Omental fat pad (tissue), 4 donors: ENCODE measurements around the gene MIPEP. TPM values are rescaled to one million over a fixed set of nuclear protein-coding genes. Genes with fewer than 3 reads are reported as not detected.

Experiments
- ATAC-seq: fragments of 150-250 bp; one replicate; pipeline ENCODE4 v1.9.1; 2016; ENCODE audit warnings: mild to moderate bottlenecking, moderate library complexity; ENCODE audit not compliant: low FRiP score
- DNase-seq: peaks from one replicate; pipeline ENCODE4 v3.0.0-alpha.2; 2019; ENCODE audit warnings: low spot score
- total RNA-seq, 4 donors: library from RNA; depleted of rRNA; stranded (reverse); fragments of >200 nt; gene quantifications; one replicate each; pipeline ENCODE4 v1.1.0, GENCODE V29; 2016
- TF ChIP-seq, protein P1 (sequence below), 3 donors: fragments of 450-650 bp; IDR thresholded peaks; one replicate each; pipeline ENCODE4 v1.5.1; 2016 to 2017; ENCODE audit warnings: antibody characterized with exemption in 3 of 3, mild to moderate bottlenecking in 3 of 3, moderate library complexity in 2 of 3

The MIPEP gene
- total RNA-seq, 4 donors from 2014 or later = 9.2 to 24.6 (median 10.9) TPM

DNA sequence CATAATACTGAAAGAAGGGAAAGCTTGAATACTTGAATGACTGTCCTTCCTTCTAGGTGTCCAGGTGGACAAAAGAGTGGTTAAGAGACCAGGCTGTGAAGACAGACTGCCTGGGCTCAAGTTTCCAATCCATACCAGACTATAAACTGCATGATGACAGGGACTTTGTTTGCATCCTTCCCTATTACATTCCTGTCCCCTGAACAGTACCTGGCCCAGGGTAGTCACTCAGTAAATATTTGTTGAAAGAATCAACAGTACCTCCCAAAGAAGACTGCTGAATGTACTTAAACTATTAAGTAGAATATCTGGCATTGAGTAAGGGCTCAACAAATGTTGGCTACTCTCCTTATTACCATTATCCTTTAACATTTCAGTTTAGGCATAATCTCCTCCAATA, 29.7 kb downstream of the MIPEP start:
- TF ChIP-seq, protein P1, sequence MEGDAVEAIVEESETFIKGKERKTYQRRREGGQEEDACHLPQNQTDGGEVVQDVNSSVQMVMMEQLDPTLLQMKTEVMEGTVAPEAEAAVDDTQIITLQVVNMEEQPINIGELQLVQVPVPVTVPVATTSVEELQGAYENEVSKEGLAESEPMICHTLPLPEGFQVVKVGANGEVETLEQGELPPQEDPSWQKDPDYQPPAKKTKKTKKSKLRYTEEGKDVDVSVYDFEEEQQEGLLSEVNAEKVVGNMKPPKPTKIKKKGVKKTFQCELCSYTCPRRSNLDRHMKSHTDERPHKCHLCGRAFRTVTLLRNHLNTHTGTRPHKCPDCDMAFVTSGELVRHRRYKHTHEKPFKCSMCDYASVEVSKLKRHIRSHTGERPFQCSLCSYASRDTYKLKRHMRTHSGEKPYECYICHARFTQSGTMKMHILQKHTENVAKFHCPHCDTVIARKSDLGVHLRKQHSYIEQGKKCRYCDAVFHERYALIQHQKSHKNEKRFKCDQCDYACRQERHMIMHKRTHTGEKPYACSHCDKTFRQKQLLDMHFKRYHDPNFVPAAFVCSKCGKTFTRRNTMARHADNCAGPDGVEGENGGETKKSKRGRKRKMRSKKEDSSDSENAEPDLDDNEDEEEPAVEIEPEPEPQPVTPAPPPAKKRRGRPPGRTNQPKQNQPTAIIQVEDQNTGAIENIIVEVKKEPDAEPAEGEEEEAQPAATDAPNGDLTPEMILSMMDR (IDR thresholded peaks at IDR 0.05) = no peak
- DNase-seq (no peak), ATAC-seq (no peak)

DNA sequence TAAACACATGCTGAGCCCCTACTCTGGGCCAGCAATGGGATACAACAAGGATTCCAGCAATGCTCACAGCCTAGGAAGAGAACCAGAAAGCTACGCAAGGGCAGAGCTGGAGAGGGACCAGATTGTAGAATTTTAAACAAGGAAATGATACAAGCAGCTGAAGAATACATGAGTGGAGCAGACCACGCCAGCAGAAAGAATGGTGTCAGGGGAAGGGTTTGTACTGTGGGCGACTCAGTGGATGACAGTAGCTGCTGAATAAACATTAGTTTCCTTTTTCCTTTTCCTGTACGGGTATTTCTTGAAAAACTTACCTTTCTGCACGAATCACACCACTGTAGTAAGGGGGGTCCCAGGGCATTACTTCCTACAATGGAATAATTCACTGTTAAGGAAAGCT, 30.7 kb downstream of the MIPEP start:
- TF ChIP-seq, protein P1 (IDR thresholded peaks at IDR 0.05) = no peak

DNA sequence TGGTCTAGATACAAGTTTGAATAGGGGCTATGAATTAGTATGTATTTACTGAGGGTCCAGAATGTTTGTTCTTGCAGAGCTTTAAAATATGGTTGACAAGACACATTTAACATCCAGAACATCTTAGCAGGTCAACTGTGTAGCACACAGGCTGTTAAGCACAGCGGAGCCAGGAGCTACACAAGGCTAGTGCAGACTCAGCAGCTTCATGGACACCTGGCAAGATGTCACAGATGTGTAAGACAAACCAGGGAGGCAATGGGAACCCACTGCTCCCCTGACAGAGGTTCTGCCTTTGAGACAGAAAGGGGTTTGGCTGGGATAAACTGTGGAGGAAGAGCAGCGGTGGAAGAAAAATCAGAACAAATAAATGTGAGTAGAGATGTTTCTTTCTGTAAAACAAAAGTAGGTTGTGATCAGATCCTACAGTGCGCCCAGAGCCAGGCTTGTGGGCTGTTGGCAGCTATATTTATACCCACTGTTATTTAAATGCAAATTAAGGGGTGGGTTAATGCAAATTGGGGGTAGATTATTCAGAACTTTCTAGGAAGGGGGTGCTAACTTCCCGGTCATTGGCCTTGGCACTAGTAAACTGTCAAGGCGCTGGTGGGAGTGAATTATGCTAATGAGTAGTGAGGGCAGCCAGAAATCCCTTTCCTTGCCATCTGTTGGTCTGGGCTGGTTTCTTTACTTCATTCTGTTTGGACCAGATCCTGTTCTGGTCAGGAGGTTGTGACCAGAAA, 33.0 kb downstream of the MIPEP start:
- TF ChIP-seq, protein P1 (IDR thresholded peaks at IDR 0.05) = no peak
- DNase-seq = no peak
- ATAC-seq = no peak

More for the DNA sequence above, 30.7 kb downstream of the MIPEP start:
- no peak for ATAC-seq
- DNase-seq = no peak

- no peak for ATAC-seq
- DNase-seq = no peak
- TF ChIP-seq, protein P1 (IDR thresholded peaks at IDR 0.05) = no peak
Measured at GRCh38 chr13:23855360-23855759, 33.8 kb downstream of the MIPEP start.

DNA sequence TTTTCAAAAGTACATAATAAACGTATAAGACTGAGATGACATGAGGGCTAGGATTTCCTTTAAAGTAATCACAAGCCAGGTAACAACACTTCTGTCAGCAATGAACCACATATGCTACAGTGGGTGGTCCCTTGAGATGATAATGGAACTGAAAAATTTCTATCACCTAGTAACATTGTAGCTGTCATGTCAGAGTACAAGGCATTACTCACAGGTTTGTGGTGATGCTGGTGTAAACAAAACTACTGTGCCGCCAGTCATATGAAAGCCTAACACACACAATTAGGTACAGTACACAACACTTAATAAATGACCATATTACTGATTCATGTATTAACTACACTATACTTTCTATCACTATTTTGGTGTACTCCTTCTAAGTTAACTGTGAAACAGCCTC, 36.8 kb downstream of the MIPEP start:
- no peak for DNase-seq
- TF ChIP-seq, protein P1 (IDR thresholded peaks at IDR 0.05) = no peak
- no peak for ATAC-seq

DNA sequence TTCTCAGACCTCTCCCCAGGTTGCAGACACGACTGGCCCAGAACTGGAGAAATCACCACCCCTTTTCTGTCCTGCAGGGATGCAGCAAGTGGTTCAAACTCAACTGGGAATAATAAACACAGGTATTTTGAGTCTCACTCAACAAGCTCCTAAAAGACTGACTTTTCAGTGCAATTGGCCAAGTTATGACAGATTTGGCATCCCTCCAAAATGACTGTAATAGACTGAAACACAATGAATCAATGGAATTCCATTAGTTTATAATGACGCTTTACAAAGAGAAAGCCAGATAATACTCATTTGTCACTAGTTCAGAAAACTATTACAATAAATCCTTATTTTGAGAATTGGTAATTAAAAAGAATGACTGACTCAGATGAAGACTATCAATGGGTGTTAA, 38.1 kb downstream of the MIPEP start:
- TF ChIP-seq, protein P1 (IDR thresholded peaks at IDR 0.05) = no peak
- no peak for ATAC-seq
- no peak for DNase-seq

DNA sequence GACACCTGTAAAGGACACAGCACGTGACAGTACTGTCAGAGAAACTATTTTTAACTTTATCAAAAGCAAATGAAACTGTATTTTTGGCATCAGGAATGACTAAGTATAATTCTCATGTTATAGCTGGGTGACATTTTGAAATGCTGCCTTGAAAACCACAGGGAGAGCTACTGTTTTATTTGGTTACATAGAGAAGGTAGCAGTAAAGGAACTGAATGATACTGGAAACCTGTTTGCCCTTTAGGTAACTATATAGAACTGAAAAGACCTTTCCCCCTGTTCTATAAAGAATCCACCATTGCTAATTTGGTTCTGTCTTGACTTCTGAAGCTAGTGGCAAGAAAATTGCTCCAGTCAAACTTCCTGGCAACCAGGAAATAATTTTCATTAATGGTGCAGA, 39.1 kb downstream of the MIPEP start:
- no peak for DNase-seq
- no peak for ATAC-seq
- TF ChIP-seq, protein P1 (IDR thresholded peaks at IDR 0.05) = no peak
